Stimulated activated CD4-positive, alpha-beta T cell treated with anti-CD3 and anti-CD28 coated beads, TNF-alpha, amount 100 ng/mL, for 4 hours (primary cell): ENCODE data around the gene CT47C1.

Experiments used
- DNase-seq, 3 experiments: peaks; one replicate each; pipeline ENCODE4 v3.0.0-alpha.2; 2020; ENCODE audit warnings: low read depth in 3 of 3

Gene CT47C1

DNA sequence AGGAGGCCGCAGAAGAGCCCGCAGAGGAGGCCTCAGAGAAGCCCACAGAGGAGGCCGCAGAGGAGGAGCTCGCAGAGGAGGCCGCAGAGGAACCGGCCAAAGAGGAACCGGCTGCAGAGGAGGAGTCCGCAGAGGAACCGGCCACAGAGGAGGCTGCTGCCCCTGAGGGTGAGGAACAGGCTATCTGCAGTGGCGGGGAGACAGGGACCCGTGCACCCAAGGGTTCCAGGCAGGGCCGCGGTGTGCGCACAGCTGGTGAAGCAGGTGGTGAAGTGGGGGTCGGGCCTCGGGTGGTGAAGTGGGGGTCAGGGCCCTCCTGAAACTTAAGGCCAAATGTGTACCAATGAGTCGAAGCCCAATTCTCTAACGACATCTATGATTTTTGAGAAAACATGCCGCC, 1.1 kb downstream of the CT47C1 start:
- DNase-seq: no peak

DNA sequence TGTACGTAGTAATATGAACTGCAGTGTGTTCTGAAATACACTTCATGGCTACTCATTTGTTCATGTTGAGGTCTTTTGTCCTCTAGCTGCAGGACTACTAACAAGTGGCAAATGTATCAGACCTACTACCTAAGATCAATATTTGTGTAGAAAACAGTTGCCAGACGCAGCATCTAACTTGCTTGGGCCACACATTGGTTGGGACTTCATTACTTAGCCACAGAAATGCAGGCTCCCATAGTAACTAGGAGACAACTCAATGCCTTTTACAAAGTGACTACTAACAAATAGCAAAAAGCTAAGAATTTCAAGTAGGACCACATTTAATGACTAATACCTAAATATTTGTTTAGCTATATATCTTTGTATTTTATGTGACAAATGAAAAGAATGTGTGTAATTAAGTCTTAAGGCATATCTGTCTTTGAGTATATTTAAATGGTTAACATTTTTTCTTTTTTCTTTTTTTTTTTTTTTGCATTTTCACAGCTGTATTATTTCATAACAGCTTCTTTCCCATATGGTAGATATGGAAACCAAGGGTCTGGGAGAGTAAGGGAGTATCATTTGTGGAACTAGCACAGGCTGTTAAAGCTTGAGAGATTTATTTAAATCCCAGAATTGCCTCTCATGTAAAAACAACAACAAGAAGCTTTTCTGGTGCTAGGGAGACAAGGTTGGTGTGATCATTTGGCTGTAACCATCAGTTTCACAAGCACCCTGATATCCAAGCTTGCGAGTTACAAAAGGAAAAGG, 2.7 kb downstream of the CT47C1 start:
- DNase-seq: no peak

DNA sequence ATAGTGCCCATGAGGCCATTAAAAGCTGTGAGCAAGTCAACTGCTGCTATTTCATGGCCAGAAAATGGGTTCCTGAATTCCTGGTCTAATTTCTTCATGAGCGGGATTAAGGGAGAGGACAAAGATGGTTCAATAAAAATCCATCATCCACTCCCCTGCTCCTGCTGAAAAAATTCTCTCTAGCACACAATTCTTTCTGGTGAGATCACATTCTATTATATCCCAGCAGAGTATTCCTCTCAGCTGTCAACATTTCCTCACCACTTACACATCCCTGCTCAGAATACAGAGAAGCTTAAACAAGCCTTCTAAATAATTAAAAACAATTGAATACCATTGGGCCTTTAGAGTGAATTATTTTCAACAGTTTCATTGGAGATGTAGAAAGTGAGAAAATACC, 9.5 kb downstream of the CT47C1 start:
- no peak for DNase-seq

DNA sequence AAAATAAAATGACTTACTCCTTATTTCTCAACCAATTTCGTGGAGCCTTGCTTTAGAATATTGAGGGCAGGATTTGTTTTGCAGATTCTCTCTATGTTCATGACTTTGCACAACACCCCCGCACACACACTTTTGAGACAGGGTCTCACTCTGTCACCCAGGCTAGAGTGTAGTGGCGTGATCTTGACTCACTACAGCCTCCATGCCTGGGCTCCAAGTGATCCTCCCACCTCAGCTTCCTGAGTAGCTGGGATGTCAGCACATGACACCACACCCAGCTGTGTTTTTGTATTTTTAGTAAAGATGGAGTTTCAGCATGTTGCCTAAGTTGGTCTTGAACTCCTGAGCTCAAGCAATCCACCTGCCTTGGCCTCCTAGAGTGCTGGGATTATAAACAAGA, 12.0 kb downstream of the CT47C1 start:
- no peak for DNase-seq

DNA sequence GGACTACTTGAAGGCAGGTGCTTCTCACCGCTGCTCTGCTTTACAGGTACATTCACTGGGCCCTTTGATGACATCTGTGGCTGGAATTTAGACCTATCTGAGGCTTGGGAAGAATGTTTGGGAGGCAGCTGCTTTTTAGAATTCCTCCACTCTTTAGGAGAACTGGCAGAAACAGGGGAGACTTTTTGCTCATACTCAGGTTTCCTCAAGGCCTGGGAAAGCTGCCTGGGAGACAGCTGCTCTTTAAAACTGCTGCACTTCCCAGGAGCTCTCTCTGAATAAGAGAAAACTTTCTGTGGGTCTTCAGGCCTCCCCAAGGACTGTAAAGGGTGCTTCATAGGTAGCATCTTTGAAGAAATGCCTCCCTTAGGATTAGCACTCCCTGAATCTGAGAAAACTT, 14.3 kb downstream of the CT47C1 start:
- no peak for DNase-seq

DNA sequence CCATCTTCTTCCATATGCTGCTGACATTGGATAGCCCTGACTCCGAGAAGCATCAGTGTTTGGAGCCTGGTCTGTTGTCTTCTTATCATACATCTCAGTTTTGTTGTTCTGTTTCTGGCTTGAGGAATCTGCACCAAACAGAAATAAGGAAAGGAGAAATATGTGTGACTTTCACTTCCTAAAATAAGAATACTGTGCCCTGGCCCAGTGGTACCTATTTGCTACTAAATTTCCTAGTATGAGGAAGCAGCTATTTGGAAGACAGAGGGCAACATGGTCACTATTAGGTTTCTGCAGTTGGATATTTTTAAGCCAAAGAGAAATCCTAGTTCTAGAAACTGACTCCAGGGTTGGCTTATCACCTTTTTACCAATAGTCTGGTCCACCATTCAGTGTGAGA, 16.8 kb downstream of the CT47C1 start:
- no peak for DNase-seq

DNA sequence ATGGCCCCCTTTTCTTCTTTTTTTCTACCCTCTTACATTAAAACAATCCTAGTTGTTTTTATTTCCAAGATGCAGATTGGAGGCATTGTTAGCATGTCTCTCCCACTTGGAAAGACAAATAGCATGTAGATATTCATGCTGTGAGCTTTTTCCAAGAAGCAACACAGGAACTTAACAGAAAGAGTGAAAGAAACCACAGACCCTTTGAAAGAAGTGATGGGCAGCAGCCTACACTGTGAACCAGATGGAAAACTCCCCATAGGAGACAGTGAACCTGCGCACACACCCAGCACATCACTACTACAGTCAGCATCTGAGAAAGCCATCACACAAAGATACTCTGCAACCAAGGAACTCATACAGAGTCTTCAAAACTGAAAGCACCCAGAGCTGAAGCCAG, 17.8 kb downstream of the CT47C1 start:
- DNase-seq: no peak

DNA sequence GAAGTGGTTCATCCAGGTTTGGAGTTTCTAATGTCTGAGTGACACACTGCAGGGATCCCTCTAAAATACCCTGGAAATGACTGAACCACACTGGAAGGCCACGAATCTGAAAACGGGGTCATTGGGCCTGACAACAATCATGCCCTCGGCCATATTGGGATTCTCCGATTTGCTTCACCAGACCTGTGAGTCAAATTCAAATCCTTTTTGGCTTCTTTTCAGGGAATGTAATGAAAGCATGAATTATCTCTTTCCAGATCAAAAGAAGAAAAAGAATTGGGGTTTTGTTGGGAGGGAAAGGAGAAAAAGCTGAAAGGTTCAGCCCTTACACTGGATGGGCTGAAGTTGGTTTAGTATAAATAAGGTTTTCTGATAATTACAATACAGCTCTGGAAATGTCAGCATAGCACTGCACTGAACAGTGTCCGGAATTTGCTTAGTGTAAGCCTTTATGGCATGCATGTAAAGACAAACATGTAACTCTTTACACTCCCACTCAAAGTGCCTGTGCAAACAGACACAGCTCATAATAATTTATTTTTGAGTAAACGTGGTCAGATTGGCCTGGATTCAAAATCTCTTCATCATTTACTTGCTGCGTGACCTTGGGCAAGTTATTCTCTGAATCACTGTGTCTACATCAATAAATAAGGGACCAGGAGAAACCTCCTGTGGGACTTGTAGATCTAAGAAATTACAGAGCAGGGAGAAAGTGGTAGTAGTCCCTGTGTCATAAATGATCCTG, 21.4 kb downstream of the CT47C1 start:
- DNase-seq: no peak

DNA sequence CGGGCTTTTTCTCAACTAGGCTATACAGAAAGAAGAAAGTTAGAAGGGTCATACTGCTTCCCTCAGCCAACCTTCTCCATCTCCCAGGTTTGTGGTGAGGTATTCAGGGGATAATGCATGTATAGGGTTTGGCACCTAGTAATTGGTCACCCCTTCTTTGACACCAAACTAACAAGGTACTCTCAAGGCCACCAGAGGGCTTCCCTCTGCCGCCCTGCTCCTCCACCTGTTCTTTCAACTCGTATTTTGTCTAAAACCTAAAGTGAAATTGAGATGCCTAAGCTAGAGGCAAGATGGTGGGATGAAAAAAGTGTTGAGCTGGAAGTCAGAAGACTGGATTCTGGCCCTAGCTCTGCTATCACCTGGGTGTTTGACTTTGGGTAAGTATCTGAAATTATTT, 22.0 kb downstream of the CT47C1 start:
- no peak for DNase-seq

DNA sequence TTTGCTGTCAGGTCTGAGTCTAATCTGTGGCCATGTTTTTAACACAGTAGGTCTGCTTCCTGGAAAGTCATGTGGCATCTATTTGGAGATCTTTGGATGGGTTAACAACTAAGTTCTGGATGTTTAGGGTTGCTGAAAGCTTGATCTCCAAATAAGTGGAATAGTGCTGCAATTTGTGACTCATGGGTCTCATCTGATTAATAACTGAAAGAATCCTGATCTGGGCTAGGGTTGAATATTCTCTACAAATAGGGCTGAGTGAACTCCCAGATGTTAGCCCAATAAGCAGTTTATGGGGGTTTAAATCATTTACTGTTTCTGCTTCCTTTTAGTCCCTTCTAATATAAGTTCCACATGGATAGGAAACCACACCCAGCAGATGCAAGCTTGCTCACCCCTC, 23.1 kb downstream of the CT47C1 start:
- no peak for DNase-seq

DNA sequence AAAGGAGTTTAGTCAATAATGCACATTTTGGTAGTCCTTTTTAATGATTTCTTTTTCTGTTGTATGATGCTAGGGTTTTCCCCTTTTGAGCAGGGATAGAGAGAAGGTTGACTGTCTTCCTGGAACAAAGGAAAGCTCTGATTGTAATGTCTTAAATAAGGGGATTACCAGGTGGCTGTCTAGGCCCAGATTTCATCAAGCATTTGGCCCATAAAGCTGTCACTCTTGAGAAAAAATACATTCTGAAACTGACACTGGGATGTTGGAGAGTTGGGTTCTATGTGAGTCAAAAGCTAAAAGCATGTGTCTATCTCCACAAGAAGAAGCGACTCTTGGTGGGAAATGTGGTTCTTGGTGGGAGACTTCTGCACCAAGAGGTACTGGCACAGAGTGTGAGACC, 28.4 kb downstream of the CT47C1 start:
- no peak for DNase-seq

DNA sequence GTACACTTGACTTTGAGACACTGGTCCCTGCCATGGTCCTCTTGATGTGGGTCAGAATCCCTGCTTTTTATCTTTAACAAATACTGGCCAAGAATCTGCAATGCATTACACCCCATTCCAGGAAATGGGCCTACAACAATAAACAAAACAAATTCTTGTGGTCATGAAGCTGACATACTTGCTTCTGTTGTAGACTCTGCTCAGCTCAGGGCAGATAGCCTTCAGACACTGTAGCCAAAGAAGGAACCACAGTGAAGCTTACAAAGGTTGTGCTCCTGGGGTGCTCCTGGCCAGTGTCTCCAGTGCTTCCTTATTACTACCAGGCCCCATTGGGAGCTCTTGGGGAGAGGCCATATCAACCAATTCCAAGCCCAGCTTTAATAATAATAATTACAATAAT, 33.0 kb downstream of the CT47C1 start:
- no peak for DNase-seq

DNA sequence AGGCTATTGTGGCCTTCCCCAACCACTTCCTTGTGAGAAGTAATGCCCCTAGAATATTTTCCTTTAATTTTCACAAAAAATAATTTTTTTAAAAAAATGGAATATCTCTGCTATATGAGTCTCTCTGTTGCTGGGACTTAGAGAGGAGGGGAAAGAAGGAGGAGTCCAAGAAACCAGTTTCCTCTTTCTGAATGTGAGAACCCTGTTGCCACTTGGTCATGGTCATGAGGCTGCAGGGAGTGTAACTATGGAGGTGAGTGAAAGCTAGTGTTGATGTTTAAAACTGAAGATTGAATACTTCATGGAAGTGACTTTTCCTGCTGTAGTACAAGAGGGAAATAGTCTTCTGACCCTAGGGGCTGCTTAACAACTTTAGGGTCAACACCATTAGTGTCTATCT, 34.4 kb downstream of the CT47C1 start:
- DNase-seq: no peak

DNA sequence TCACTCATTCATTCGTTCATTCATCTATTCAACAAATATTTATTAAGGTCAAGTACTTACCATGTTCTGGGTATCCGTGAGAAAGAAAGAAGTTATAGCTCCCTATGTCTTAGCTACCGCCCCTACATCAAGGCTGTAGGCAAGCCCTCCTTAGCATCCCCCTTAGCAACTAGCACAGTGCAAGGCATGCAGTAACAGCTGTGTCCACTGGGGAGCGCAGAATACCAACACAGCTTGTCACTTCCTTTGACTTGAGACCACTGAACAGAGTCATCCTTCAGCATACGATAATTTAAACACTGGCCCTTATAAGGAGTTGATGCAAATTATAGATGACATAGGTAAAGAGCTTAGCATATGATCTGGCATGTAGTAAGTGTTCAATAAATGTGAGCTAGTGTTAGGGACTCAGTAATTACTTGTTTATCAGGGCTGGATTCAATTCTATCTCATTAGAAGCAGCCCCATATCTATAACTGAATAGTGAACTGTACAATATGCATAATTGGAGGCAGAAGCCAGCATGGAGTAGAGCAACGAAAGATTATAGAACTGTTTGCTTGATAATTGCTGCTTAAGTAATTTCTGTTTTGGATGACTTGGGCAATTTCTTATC, 46.1 kb downstream of the CT47C1 start:
- peak; percentile 2 to 8 (median 7) for DNase-seq

DNA sequence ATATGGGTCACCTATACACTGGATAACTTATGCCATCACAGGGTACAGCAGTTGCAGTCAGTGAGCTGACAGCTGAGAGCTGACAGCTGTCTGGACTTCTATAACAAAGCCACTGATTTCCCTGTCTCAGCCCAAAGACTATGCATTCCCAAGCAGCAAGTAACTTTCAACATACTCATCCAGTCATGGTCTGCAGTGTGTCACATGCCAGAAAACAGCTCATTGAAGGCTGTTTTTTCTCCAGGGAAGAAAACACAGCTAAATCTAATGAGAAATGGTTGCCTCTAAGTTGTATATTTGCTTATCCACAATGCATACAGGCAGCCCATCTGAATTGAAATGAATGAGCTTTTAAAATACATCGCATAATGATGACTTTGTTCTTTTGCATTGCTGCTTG, 48.5 kb downstream of the CT47C1 start:
- no peak for DNase-seq
